AML-193 (cell line): ENCODE data around the gene CLEC2A.

ENCODE experiments used
- DNase-seq, 2 experiments: peaks; one replicate each; lab custom pipeline; 2025; lab: John Stamatoyannopoulos, UW

The CLEC2A gene

GRCh38 chr12:9933958-9934357 is 1.8 kb upstream of the CLEC2A start:
- DNase-seq, result no peak

GRCh38 chr12:9931245-9931644 is 925 bp downstream of the CLEC2A start:
- DNase-seq, result no peak

- DNase-seq, result no peak
These were observed 3.6 kb downstream of the CLEC2A start for GRCh38 chr12:9928607-9929006.

GRCh38 chr12:9926876-9927275 is 5.3 kb downstream of the CLEC2A start:
- DNase-seq, result no peak

GRCh38 chr12:9925705-9926393 is 6.3 kb downstream of the CLEC2A start:
- DNase-seq, result peak; percentile 64

- DNase-seq, result no peak
These were observed 9.7 kb downstream of the CLEC2A start for GRCh38 chr12:9922429-9922828.

- no peak for DNase-seq
These were observed 11.7 kb downstream of the CLEC2A start for GRCh38 chr12:9920451-9920850.

GRCh38 chr12:9919443-9919842 is 12.7 kb downstream of the CLEC2A start:
- DNase-seq, result no peak

- DNase-seq, result no peak
These were observed 20.5 kb downstream of the CLEC2A start for GRCh38 chr12:9911708-9912107.

- DNase-seq, result no peak
These were observed 21.3 kb downstream of the CLEC2A start for GRCh38 chr12:9910716-9911421.

- DNase-seq, result no peak
These were observed 22.4 kb downstream of the CLEC2A start for GRCh38 chr12:9909724-9910123.

- DNase-seq, result no peak
These were observed 23.8 kb downstream of the CLEC2A start for GRCh38 chr12:9908350-9908749.

- no peak for DNase-seq
These were observed 24.4 kb downstream of the CLEC2A start for GRCh38 chr12:9907769-9908168.

- DNase-seq, result peak; percentile 23 to 36
These were observed 25.3 kb downstream of the CLEC2A start for GRCh38 chr12:9906873-9907272.

GRCh38 chr12:9902539-9903228 is 29.5 kb downstream of the CLEC2A start:
- DNase-seq, result no peak

GRCh38 chr12:9900930-9901329 is 31.2 kb downstream of the CLEC2A start:
- DNase-seq, result no peak

GRCh38 chr12:9899209-9899608 is 33.0 kb downstream of the CLEC2A start:
- no peak for DNase-seq

- no peak for DNase-seq
These were observed 34.6 kb downstream of the CLEC2A start for GRCh38 chr12:9897535-9897934.

GRCh38 chr12:9895215-9895971 is 36.8 kb downstream of the CLEC2A start:
- DNase-seq, result no peak

GRCh38 chr12:9888665-9889273 is 43.4 kb downstream of the CLEC2A start:
- no peak for DNase-seq

GRCh38 chr12:9883175-9883574 is 49.0 kb downstream of the CLEC2A start:
- peak; percentile 60 to 70 for DNase-seq

GRCh38 chr12:9881988-9882387 is 50.2 kb downstream of the CLEC2A start:
- no peak for DNase-seq
